HG03565 (cell line): ENCODE measurements around the gene OR2F1.

ENCODE experiments used
- ATAC-seq: cut with Tn5 transposase; IDR thresholded peaks from one replicate; pipeline ENCODE4 v1.9.1; 2021; ENCODE audit warnings: mild to moderate bottlenecking, moderate library complexity; ENCODE audit not compliant: unreplicated experiment

The OR2F1 gene

GRCh38 chr7:143954544-143954943, at the start of gene OR2F1:
Gene OR2F1, plus strand, starts transcription at chr7:143954844. Its CDS starts 5,127 bp downstream, at chr7:143959971.
- no peak for ATAC-seq

GRCh38 chr7:143905509-143905908, 49.1 kb upstream of the OR2F1 start:
- no peak for ATAC-seq

- ATAC-seq = no peak
Measured at GRCh38 chr7:143906151-143906550, 48.5 kb upstream of the OR2F1 start.

GRCh38 chr7:143906895-143907294, 47.7 kb upstream of the OR2F1 start:
- no peak for ATAC-seq

- no peak for ATAC-seq
Measured at GRCh38 chr7:143908120-143908519, 46.5 kb upstream of the OR2F1 start.

GRCh38 chr7:143909863-143910262, 44.8 kb upstream of the OR2F1 start:
- ATAC-seq = no peak

GRCh38 chr7:143910473-143911248, 44.0 kb upstream of the OR2F1 start:
- no peak for ATAC-seq

- no peak for ATAC-seq
Measured at GRCh38 chr7:143913945-143914615, 40.6 kb upstream of the OR2F1 start.

GRCh38 chr7:143914938-143915652, 39.5 kb upstream of the OR2F1 start:
- ATAC-seq = no peak

GRCh38 chr7:143924851-143925250, 29.8 kb upstream of the OR2F1 start:
- no peak for ATAC-seq

GRCh38 chr7:143929224-143929920, 25.3 kb upstream of the OR2F1 start:
- ATAC-seq = peak; percentile 71

GRCh38 chr7:143931739-143932138, 22.9 kb upstream of the OR2F1 start:
- no peak for ATAC-seq

GRCh38 chr7:143934526-143935325, 19.9 kb upstream of the OR2F1 start, which contains the start of gene OR2F2:
Gene OR2F2, plus strand, starts transcription at chr7:143935233. Its CDS starts 0 bp downstream, at chr7:143935233.
- no peak for ATAC-seq

GRCh38 chr7:143936087-143937009, 18.3 kb upstream of the OR2F1 start:
- no peak for ATAC-seq

GRCh38 chr7:143938379-143939243, 16.0 kb upstream of the OR2F1 start:
- ATAC-seq = no peak

GRCh38 chr7:143945423-143945822, 9.2 kb upstream of the OR2F1 start:
- no peak for ATAC-seq

GRCh38 chr7:143947111-143947510, 7.5 kb upstream of the OR2F1 start:
- ATAC-seq = no peak

GRCh38 chr7:143948733-143949132, 5.9 kb upstream of the OR2F1 start:
- ATAC-seq = no peak
